GM12892 (cell line): ENCODE measurements around the gene NR2E1.

Experiments
- POLR2A ChIP-seq: IDR thresholded peaks from 2 replicates; pipeline ENCODE4 v1.6.1; 2011; ENCODE audit warnings: low read depth, low read length, control low read depth
- POLR2AphosphoS5 ChIP-seq: IDR thresholded peaks from 2 replicates; pipeline ENCODE4 v1.6.1; 2011; ENCODE audit warnings: low read depth, low read length, control low read depth
- TAF1 ChIP-seq: IDR thresholded peaks from 2 replicates; pipeline ENCODE4 v1.6.1; 2011; ENCODE audit warnings: low read depth, mild to moderate bottlenecking, control low read depth, low read length, borderline replicate concordance

DNA sequence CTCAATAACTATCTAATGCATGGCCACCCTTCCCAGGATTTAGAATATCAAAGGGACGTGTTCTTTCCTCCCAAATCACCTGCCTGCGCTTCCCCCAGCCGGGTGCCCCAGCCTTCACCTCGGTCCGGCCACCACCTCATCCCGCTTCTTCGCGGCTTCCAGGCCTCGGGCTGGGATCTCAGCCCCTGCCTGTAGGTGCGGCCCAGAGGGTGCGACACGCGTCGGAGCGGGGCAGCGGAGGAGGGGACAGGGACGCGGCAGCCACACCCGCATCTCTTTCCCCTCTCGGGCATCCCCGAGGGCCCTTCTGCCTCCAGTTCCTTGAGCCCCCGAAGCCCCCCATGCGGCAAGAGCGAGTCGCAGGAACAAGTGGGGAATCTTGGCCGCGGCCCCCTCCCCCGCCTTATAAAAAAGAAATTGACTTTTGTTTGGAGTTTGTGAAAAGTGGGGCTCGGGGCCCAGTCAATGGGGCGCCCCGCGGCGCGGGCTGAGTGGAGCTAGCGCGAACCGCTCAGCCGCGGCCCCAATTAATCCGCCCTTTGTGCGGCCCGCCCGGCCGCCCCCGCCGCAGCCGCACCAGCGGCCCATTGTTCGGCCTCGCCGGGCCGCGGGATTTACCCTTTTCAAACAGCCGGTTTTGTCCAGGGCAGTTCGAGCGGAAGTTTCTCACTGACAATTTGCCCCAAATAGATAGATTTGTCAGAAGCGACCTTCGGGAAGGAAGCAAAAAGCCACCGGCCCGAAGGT is 8.4 kb upstream of the NR2E1 start:
- no peak for TF ChIP-seq POLR2A
- TF ChIP-seq TAF1 = no peak
- no peak for TF ChIP-seq POLR2AphosphoS5
